Epithelial cell of esophagus (primary cell): ENCODE measurements around the gene MTUS2.

Experiments used
- DNase-seq: peaks from one replicate; pipeline ENCODE4 v3.0.0; 2010; ENCODE audit warnings: low read depth
- H3K4me3 ChIP-seq: 2 replicates; pipeline ENCODE4 v1.5.1; 2011; ENCODE audit warnings: mild to moderate bottlenecking, low read length, control low read depth
- CTCF ChIP-seq: IDR thresholded peaks from 2 replicates; pipeline ENCODE4 v1.5.1; 2011; ENCODE audit warnings: low read depth, mild to moderate bottlenecking, low read length, control low read depth, inconsistent platforms; ENCODE audit not compliant: insufficient read depth; ENCODE audit errors: missing control alignments

Gene MTUS2

GRCh38 chr13:28817204-28817603, 2.9 kb upstream of the MTUS2 start:
- H3K4me3 ChIP-seq: no peak overlapping the region
- TF ChIP-seq CTCF: no peak
- no peak for DNase-seq

GRCh38 chr13:28819046-28819730, 951 bp upstream of the MTUS2 start:
- DNase-seq: peak; percentile 21
- H3K4me3 ChIP-seq: no peak overlapping the region
- no peak for TF ChIP-seq CTCF

- peak; percentile 59 for DNase-seq
Measured at GRCh38 chr13:28819735-28820098, 422 bp upstream of the MTUS2 start.

GRCh38 chr13:28822151-28822550, 2.0 kb downstream of the MTUS2 start:
- H3K4me3 ChIP-seq: no peak overlapping the region
- TF ChIP-seq CTCF: no peak
- DNase-seq: no peak

More at GRCh38 chr13:28819735-28820098, 422 bp upstream of the MTUS2 start:
- no peak for TF ChIP-seq CTCF
- H3K4me3 ChIP-seq: no peak overlapping the region

GRCh38 chr13:28822801-28823200, 2.7 kb downstream of the MTUS2 start:
- no peak overlapping the region for H3K4me3 ChIP-seq
- no peak for DNase-seq
- TF ChIP-seq CTCF: no peak

- DNase-seq: no peak
- no peak for TF ChIP-seq CTCF
- H3K4me3 ChIP-seq: no peak overlapping the region
Measured at GRCh38 chr13:28825379-28825778, 5.2 kb downstream of the MTUS2 start.

- TF ChIP-seq CTCF: no peak
- no peak for DNase-seq
- H3K4me3 ChIP-seq: no peak overlapping the region
Measured at GRCh38 chr13:28826368-28826767, 6.2 kb downstream of the MTUS2 start.
